HepG2 (cell line): ENCODE measurements around the gene CCND1. TPM values are rescaled to one million over a fixed set of nuclear protein-coding genes. Genes with fewer than 3 reads are reported as not detected.

ENCODE experiments used
- ASH2L ChIP-seq: fragments of 300-600, 200-600 bp; sonication (generic); IDR thresholded peaks from 2 replicates; pipeline ENCODE4 v1.7.0; 2017; ENCODE audit warnings: low read depth, mild to moderate bottlenecking, moderate library complexity, mixed read lengths, low read length; ENCODE audit not compliant: insufficient read length
- CBFB ChIP-seq: sonication (generic); formaldehyde crosslinking; IDR thresholded peaks from 2 replicates; pipeline ENCODE4 v1.4.0; 2020; ENCODE audit warnings: missing genetic modification reagents
- CENPX ChIP-seq: sonication (generic); formaldehyde crosslinking; IDR thresholded peaks from 2 replicates; pipeline ENCODE4 v1.9.0; 2021; ENCODE audit warnings: mild to moderate bottlenecking, missing genetic modification reagents, moderate library complexity
- EED ChIP-seq: sonication (generic); formaldehyde crosslinking; IDR thresholded peaks from 2 replicates; pipeline ENCODE4 v1.5.0; 2020; ENCODE audit warnings: mild to moderate bottlenecking, missing genetic modification reagents
- JUNB ChIP-seq: sonication (generic); formaldehyde crosslinking; IDR thresholded peaks from 2 replicates; pipeline ENCODE4 v1.8.0; 2022; ENCODE audit warnings: missing genetic modification reagents, mild to moderate bottlenecking, borderline replicate concordance
- NFYB ChIP-seq: sonication (generic); formaldehyde crosslinking; IDR thresholded peaks from 2 replicates; pipeline ENCODE4 v1.4.0; 2020; ENCODE audit warnings: missing genetic modification reagents
- PAWR ChIP-seq: sonication (generic); formaldehyde crosslinking; IDR thresholded peaks from 2 replicates; pipeline ENCODE4 v1.4.0; 2020; ENCODE audit warnings: missing genetic modification reagents, mild to moderate bottlenecking, borderline replicate concordance
- SP2 ChIP-seq: sonication (generic); formaldehyde crosslinking; IDR thresholded peaks from 2 replicates; pipeline ENCODE4 v1.5.1; 2020; ENCODE audit warnings: mild to moderate bottlenecking, missing genetic modification reagents
- TCF7 ChIP-seq: sonication (generic); IDR thresholded peaks from 2 replicates; pipeline ENCODE4 v1.6.1; 2016; ENCODE audit warnings: antibody characterized with exemption, low read depth
- ZBTB49 ChIP-seq: sonication (generic); formaldehyde crosslinking; IDR thresholded peaks from 2 replicates; pipeline ENCODE4 v1.4.0; 2020; ENCODE audit warnings: missing genetic modification reagents, borderline replicate concordance
- ZNF207 ChIP-seq: fragments of 450-650 bp; IDR thresholded peaks from 2 replicates; pipeline ENCODE4 v1.6.1; 2016; ENCODE audit warnings: antibody characterized with exemption, borderline replicate concordance
- ZNF24 ChIP-seq: fragments of 450-650 bp; IDR thresholded peaks from 2 replicates; pipeline ENCODE4 v1.6.1; 2017; ENCODE audit warnings: antibody characterized with exemption, mild to moderate bottlenecking
- ZNF296 ChIP-seq: sonication (generic); formaldehyde crosslinking; conservative IDR thresholded peaks from 2 replicates; pipeline ENCODE4 v1.5.0; 2020; ENCODE audit warnings: mild to moderate bottlenecking, missing genetic modification reagents
- ZNF382 ChIP-seq: sonication (generic); formaldehyde crosslinking; IDR thresholded peaks from 2 replicates; pipeline ENCODE4 v1.5.0; 2020; ENCODE audit warnings: missing genetic modification reagents, mild to moderate bottlenecking, borderline replicate concordance
- ZNF597 ChIP-seq: sonication (generic); formaldehyde crosslinking; IDR thresholded peaks from 2 replicates; pipeline ENCODE4 v1.5.0; 2020; ENCODE audit warnings: missing genetic modification reagents
- ZNF709 ChIP-seq: sonication (generic); formaldehyde crosslinking; IDR thresholded peaks from 2 replicates; pipeline ENCODE4 v1.5.0; 2020; ENCODE audit warnings: mild to moderate bottlenecking, missing genetic modification reagents
- ZNF770 ChIP-seq: sonication (generic); formaldehyde crosslinking; IDR thresholded peaks from 2 replicates; pipeline ENCODE4 v1.5.0; 2020; ENCODE audit warnings: mild to moderate bottlenecking, missing genetic modification reagents
- ZNF879 ChIP-seq: sonication (generic); formaldehyde crosslinking; IDR thresholded peaks from 2 replicates; pipeline ENCODE4 v1.8.1; 2023; ENCODE audit warnings: missing genetic modification reagents
- polyA plus RNA-seq, 8 experiments: library from polyadenylated mRNA; depleted of rRNA in 3 of 8; stranded (reverse) in 7 of 8; unstranded in 1 of 8; fragments of >200 nt; fragmentation: Illumina TruSeq in 4 of 8; extraction: Trizol in 4 of 8; gene quantifications; 2 replicates each; pipeline versions ENCODE4 v1.2.1 to v1.2.3, GENCODE V29; 2011 to 2016; ENCODE audit warnings: low read depth in 4 of 8, missing spikeins in 1 of 8, mixed read lengths in 1 of 8; ENCODE audit not compliant: insufficient read depth in 1 of 8
- total RNA-seq, 5 experiments: library from RNA; depleted of rRNA; stranded (reverse); fragments of >200 nt; fragmentation: Illumina TruSeq; extraction: Trizol; gene quantifications; 2 replicates each; pipeline ENCODE4 v1.2.3, GENCODE V29; 2016; ENCODE audit warnings: low read depth in 1 of 5
- TF ChIP-seq, protein P1 (sequence below): IDR thresholded peaks from 2 replicates; pipeline ENCODE4 v1.6.1; 2016; ENCODE audit warnings: low read depth, borderline replicate concordance
- TF ChIP-seq, protein P2 (sequence below): sonication (generic); formaldehyde crosslinking; IDR thresholded peaks from 2 replicates; pipeline ENCODE4 v1.5.0; 2020; ENCODE audit warnings: mild to moderate bottlenecking, missing genetic modification reagents

CCND1 gene
- total and polyA plus RNA-seq, 2 of the 13 experiments (the other 11 are each of a cell fraction or from before 2014, with no cell fraction given), result 107 to 136 TPM

DNA sequence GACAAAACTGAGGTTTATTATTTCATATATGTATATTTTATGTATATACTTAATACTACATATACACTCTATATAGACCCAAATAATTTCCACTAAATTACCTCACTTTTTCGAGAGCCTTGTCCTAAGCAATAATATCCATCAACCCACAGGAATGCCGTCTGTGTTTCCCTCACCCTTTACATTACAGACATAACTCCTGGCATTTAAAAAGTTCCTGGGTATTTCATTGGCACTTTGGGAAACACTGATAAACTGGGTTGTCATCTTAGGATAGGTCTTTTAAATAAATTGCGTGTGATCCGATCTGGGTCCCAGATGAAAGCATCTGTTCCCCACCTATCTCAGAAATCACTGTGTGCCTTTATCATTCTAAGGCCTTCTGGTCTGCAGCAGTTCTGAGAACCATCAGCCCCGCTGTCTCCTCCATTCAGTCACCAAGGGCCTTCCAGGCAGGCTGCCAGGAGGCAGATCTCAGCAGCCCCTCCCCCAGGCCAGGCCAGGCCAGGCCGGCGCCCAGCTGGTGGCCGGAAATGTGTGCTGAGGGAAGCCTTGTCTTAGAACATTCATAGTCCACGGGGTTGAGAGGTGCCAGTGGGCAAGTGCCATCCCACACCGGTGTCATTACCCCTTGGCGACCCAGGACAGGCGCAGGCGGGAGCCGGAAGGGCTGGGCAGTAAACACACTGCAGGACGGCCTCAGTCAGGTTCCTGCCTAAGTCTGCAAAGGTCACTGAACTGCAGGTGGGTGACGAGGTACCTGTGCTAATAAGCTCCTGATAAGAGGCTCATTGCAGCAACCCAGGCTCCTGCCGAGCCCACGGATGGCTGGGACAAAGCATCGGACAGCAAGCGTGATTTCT lies 59.6 kb downstream of the CCND1 start (continued):
- TF ChIP-seq ZBTB49 (CRISPR knock-in tag), result no peak
- TF ChIP-seq, protein P1, sequence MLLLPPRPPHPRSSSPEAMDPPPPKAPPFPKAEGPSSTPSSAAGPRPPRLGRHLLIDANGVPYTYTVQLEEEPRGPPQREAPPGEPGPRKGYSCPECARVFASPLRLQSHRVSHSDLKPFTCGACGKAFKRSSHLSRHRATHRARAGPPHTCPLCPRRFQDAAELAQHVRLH (CRISPR knock-in tag), result peak; percentile 22; the same call in 1 of the 2 replicates
- no peak for TF ChIP-seq NFYB
- TF ChIP-seq ASH2L, result no peak
- no peak for TF ChIP-seq EED (CRISPR knock-in tag)
- peak; percentile 85; the same call in 1 of the 2 replicates for TF ChIP-seq ZNF296
- 0 out of 2 replicates have a peak, but pooled peaks have one; percentile 41 for TF ChIP-seq TCF7
- TF ChIP-seq ZNF207, result no peak
- TF ChIP-seq CENPX (CRISPR knock-in tag), result no peak
- TF ChIP-seq ZNF879 (CRISPR knock-in tag), result no peak
- TF ChIP-seq ZNF770, result no peak
- TF ChIP-seq ZNF24, result no peak
- no peak for TF ChIP-seq JUNB (CRISPR knock-in tag)
- no peak for TF ChIP-seq PAWR (CRISPR knock-in tag)
- no peak for TF ChIP-seq ZNF597 (CRISPR knock-in tag)
- TF ChIP-seq SP2 (CRISPR knock-in tag), result no peak
- no peak for TF ChIP-seq ZNF709 (CRISPR knock-in tag)
- TF ChIP-seq ZNF382, result no peak
- TF ChIP-seq, protein P2, sequence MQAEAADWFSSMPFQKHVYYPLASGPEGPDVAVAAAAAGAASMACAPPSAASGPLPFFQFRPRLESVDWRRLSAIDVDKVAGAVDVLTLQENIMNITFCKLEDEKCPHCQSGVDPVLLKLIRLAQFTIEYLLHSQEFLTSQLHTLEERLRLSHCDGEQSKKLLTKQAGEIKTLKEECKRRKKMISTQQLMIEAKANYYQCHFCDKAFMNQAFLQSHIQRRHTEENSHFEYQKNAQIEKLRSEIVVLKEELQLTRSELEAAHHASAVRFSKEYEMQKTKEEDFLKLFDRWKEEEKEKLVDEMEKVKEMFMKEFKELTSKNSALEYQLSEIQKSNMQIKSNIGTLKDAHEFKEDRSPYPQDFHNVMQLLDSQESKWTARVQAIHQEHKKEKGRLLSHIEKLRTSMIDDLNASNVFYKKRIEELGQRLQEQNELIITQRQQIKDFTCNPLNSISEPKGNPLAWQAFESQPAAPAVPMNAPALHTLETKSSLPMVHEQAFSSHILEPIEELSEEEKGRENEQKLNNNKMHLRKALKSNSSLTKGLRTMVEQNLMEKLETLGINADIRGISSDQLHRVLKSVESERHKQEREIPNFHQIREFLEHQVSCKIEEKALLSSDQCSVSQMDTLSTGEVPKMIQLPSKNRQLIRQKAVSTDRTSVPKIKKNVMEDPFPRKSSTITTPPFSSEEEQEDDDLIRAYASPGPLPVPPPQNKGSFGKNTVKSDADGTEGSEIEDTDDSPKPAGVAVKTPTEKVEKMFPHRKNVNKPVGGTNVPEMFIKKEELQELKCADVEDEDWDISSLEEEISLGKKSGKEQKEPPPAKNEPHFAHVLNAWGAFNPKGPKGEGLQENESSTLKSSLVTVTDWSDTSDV, result no peak
- no peak for TF ChIP-seq CBFB (CRISPR knock-in tag)
